AG04449 (cell line): ENCODE measurements around the gene TMEM101.

Source experiments
- CTCF ChIA-PET: fragments of 350-600 bp; formaldehyde crosslinking; extraction: SDS; loops from one replicate; lab custom pipeline; 2021; ENCODE audit warnings: antibody characterized with exemption; lab: Yijun Ruan, JAX
- POLR2A ChIA-PET: fragments of 400-600, 350-600 bp; formaldehyde crosslinking; extraction: SDS; loops from one replicate; lab custom pipeline; 2020; ENCODE audit warnings: antibody characterized with exemption, inconsistent platforms; lab: Yijun Ruan, JAX
- DNase-seq: peaks from one replicate; pipeline ENCODE4 v3.0.0-alpha.2; 2010; ENCODE audit warnings: low read depth, low spot score
- H3K4me3 ChIP-seq: 2 replicates; pipeline ENCODE4 v1.5.1; 2011; ENCODE audit warnings: low read depth, mild to moderate bottlenecking, control low read depth, low read length
- CTCF ChIP-seq: IDR thresholded peaks from one replicate; pipeline ENCODE4 v1.5.1; 2011; ENCODE audit warnings: mild to moderate bottlenecking, moderate library complexity, low read length, control low read depth, inconsistent platforms; ENCODE audit not compliant: insufficient read depth; ENCODE audit errors: missing control alignments

Gene TMEM101

GRCh38 chr17:44007346-44008204 lies 7.2 kb downstream of the TMEM101 start:
- POLR2A ChIA-PET: interaction anchor here (1.0 kb wide), 1 partner anchor 9 kb away, joined by 3 read pairs; no protein-coding TSS in a partner anchor
- CTCF ChIA-PET: interaction anchor here (1.1 to 3.4 kb wide), 6 partner anchors 8 to 130 kb away, joined by 3 to 17 read pairs (median 8); no protein-coding TSS in a partner anchor
- DNase-seq: no peak

DNA sequence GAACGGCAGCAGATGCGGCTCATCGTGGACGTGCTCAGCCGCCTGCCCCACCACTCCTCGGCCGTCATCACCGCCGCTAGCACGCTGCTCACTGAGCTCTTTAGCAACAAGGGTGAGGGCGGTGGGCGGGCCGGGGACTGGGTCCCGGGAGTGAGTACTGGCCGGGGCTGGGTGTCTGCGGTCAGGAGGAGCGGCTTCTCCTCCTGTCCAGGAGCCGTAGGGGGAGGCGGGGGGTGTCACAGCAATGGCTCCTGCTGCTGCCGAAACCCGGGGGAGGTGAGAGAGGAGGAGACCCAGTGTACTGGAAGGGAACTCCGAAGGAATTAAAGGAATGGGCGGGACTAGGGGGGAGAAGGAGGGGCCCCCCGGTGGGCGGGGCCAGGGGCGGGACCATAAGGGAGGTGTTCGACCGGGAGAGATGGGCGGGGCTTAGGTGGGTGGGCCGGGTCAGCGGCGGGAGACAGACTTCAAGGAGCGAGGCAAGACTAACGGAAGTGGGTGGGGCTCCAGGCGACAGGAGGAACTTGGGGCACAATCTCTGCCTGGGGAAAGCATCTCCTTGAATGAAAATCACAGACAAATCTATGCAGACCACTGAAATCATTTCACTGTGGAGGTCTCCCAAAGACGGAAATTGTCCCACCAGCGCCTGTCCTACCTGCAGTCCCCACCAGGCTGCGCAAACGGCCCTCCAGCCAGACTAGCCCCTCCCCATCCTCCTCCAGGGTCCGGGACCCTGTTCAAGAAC lies 8.0 kb downstream of the TMEM101 start:
- DNase-seq: peak; percentile 71
- POLR2A ChIA-PET: interaction anchor here (1.0 kb wide), 1 partner anchor 8 kb away, joined by 3 read pairs; no protein-coding TSS in a partner anchor
- CTCF ChIA-PET: interaction anchor here (0.6 to 3.4 kb wide), 5 partner anchors 11 to 109 kb away, joined by 3 to 17 read pairs (median 6); no protein-coding TSS in a partner anchor
- peak; percentile 82 for TF ChIP-seq CTCF
- peak overlapping the region; percentile 84 for H3K4me3 ChIP-seq

More at GRCh38 chr17:44007346-44008204, 7.2 kb downstream of the TMEM101 start:
- TF ChIP-seq CTCF: no peak
- H3K4me3 ChIP-seq: peak overlapping the region; percentile 84

DNA sequence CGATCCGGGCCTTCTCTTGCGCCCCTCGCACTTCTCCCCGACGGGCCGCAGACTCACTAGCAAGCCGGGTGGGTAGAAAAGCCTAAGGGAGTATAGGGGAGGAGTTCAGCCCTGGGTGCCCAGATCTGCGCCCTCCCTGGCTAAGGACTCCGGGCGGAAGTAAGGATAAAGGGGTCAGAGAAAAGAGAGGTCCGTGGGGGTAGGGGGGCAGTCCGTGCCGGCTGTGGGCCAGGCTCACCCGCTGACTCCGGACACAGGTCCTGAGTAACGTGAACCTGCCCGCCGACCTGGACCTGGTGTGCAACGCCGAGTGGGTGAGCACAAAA lies 8.5 kb downstream of the TMEM101 start:
- TF ChIP-seq CTCF: no peak
- CTCF ChIA-PET: interaction anchor here (0.6 to 3.4 kb wide), 2 partner anchors 36 to 109 kb away, joined by 3 to 14 read pairs; no protein-coding TSS in a partner anchor
- DNase-seq: no peak

DNA sequence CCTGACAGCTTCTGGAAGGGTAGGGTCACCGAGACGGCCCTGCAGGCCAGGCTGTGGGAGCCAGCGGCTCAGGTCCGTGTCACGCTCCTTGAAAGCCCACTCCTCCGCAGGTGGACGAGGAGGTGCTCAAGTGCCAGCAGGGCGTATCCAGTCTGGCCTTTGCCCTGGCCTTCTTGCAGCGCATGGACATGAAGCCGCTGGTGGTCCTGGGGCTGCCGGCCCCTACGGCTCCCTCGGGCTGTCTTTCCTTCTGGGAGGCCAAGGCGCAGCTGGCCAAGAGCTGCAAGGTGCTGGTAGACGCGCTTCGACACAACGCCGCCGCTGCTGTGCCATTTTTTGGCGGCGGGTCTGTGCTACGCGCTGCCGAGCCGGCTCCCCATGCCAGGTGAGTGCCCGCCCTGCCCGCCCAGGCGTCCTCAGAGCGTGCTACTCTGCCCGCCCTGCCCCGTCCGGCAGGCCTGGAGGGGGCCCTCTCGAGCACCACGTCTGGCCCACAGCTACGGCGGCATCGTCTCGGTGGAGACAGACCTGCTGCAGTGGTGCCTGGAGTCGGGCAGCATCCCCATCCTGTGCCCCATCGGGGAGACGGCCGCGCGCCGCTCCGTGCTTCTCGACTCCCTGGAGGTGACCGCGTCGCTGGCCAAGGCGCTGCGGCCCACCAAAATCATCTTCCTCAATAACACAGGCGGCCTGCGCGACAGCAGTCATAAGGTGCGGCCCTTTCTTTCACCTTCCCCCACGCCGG lies 9.1 kb downstream of the TMEM101 start:
- POLR2A ChIA-PET: no interaction called here
- peak overlapping the region; percentile 55 for H3K4me3 ChIP-seq
- TF ChIP-seq CTCF: peak; percentile 37
- no peak for DNase-seq
- CTCF ChIA-PET: interaction anchor here (0.6 to 12.4 kb wide), 3 partner anchors 36 to 110 kb away, joined by 3 to 320 read pairs (median 14); partner anchors contain the start of gene PPY

More for the DNA sequence above, 8.5 kb downstream of the TMEM101 start:
- POLR2A ChIA-PET: no interaction called here
- H3K4me3 ChIP-seq: peak overlapping the region; percentile 55

DNA sequence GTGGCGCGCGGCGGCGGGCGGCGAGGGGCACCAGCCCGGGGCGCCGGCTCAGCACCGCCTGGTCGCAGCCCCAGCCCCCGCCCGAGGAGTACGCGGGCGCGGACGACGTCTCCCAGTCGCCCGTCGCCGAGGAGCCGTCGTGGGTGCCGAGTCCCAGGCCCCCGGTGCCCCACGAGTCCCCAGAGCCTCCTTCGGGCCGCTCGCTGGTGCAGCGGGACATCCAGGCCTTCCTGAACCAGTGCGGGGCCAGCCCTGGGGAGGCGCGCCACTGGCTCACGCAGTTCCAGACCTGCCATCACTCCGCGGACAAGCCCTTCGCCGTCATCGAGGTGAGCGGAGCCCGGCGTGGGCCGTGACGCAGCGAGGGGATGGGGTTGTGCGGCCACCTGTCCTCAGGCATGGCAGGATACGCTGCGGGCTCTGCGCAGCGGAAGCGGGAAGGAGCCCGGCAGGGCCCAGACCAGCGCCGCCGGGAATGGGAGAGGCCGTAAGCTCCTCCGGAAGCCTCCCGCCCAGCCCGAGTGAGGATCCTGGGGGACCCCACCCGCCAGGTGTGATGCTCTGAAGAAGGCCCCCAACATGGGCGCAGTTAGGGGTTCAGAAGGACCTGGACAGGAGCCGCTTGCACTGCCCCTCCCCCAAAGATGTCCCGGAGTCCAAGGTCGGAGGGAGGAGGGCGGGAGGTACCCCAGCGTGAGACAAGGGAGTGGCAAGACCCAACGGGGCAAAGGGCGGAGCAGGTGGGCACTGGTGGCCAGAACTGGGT lies 9.8 kb downstream of the TMEM101 start:
- no peak for TF ChIP-seq CTCF
- ChIA-PET POLR2A (no interaction called here), CTCF (interaction anchor here (12.4 kb wide), 1 partner anchor 62 kb away, joined by 320 read pairs; the partner anchor contains the start of gene PPY)
- no peak for DNase-seq
- H3K4me3 ChIP-seq: peak overlapping the region; percentile 10
